Panc1 (cell line): ENCODE measurements around the gene HP. TPM values are rescaled to one million over a fixed set of nuclear protein-coding genes. Genes with fewer than 3 reads are reported as not detected.

Experiments used
- ATAC-seq: fragments of 200-7000 bp; cut with Tn5 transposase; 2 replicates; pipeline ENCODE4 v1.9.1; 2020; ENCODE audit warnings: mild to moderate bottlenecking, moderate library complexity
- BruUV-seq: library from RNA; stranded (reverse); fragments of 400-500 nt; replicated peaks from 2 replicates; lab custom pipeline; 2021; lab: Mats Ljungman, UMichigan
- CTCF ChIA-PET: fragments of 300-600 bp; sonication (Branson Sonifier 250); formaldehyde crosslinking; loops from one replicate; lab custom pipeline; 2022; ENCODE audit warnings: antibody characterized with exemption; lab: Charles Lee
- POLR2A ChIA-PET: fragments of 300-600 bp; sonication (Branson Sonifier 250); formaldehyde crosslinking; loops from one replicate; lab custom pipeline; 2022; ENCODE audit warnings: antibody characterized with exemption; lab: Charles Lee
- DNase-seq: peaks from one replicate; pipeline ENCODE4 v3.0.0-alpha.2; 2010; ENCODE audit warnings: low read depth, low spot score
- H3K27ac ChIP-seq: 2 replicates; pipeline ENCODE4 v1.5.1; 2011; ENCODE audit warnings: mild to moderate bottlenecking, low read length, inconsistent platforms
- H3K27me3 ChIP-seq: fragments of 200-500 bp; sonication (Bioruptor generic); 2 replicates; pipeline ENCODE4 v1.6.0; 2014; ENCODE audit warnings: low read length, inconsistent platforms; ENCODE audit not compliant: control insufficient read depth, insufficient read depth
- H3K36me3 ChIP-seq: fragments of 200-500 bp; sonication (Bioruptor generic); 2 replicates; pipeline ENCODE4 v1.5.1; 2014; ENCODE audit warnings: inconsistent platforms, mild to moderate bottlenecking, low read length, moderate library complexity; ENCODE audit not compliant: control insufficient read depth, insufficient read depth
- H3K4me1 ChIP-seq: 2 replicates; pipeline ENCODE4 v1.5.1; 2011; ENCODE audit warnings: inconsistent platforms, mild to moderate bottlenecking, low read length, moderate library complexity; ENCODE audit not compliant: control insufficient read depth, insufficient read depth
- H3K4me3 ChIP-seq, 2 experiments: 2 replicates each; pipeline ENCODE4 v1.5.1; 2011 to 2012; ENCODE audit warnings: low read depth in 2 of 2, low read length in 2 of 2, mild to moderate bottlenecking in 2 of 2, inconsistent platforms in 1 of 2, moderate library complexity in 1 of 2
- H3K9me3 ChIP-seq: fragments of 200-500 bp; sonication (Bioruptor generic); 2 replicates; pipeline ENCODE4 v1.5.1; 2014; ENCODE audit warnings: low read depth, mild to moderate bottlenecking, inconsistent platforms, low read length, moderate library complexity; ENCODE audit not compliant: control insufficient read depth, insufficient read depth
- POLR2AphosphoS5 ChIP-seq: IDR thresholded peaks from 2 replicates; pipeline ENCODE4 v1.6.1; 2012; ENCODE audit warnings: mild to moderate bottlenecking, low read depth, low read length, moderate library complexity
- SIN3A ChIP-seq: IDR thresholded peaks from 2 replicates; pipeline ENCODE4 v1.6.1; 2012; ENCODE audit warnings: low read depth, mild to moderate bottlenecking, low read length, moderate library complexity, borderline replicate concordance; ENCODE audit not compliant: insufficient read depth
- TCF7L2 ChIP-seq: IDR thresholded peaks from 2 replicates; pipeline ENCODE4 v1.6.1; 2011; ENCODE audit warnings: mild to moderate bottlenecking, low read depth, low read length, inconsistent platforms
- in situ Hi-C: cut with HindIII; loops from 2 replicates; pipeline ENCODE4 v1.10.0; 2016; ENCODE audit warnings: low sequenced_read_pairs, low pct_unique_long_range_greater_than_20kb
- intact Hi-C: fragments of 100-400 bp; cut with micrococcal nuclease; formaldehyde crosslinking; loops from one replicate; pipeline ENCODE4 v1.10.0; 2022; ENCODE audit not compliant: unreplicated experiment
- total RNA-seq: library from RNA; stranded (reverse); gene quantifications from one replicate; pipeline ENCODE4 v1.2.1, GENCODE V29; 2021; ENCODE audit not compliant: unreplicated experiment
- TF ChIP-seq, protein P1 (sequence below), 2 experiments: IDR thresholded peaks; 2 replicates each; pipeline ENCODE4 v1.6.1; 2011 to 2012; ENCODE audit warnings: low read depth in 2 of 2, control low read depth in 1 of 2, low read length in 1 of 2, mild to moderate bottlenecking in 1 of 2, moderate library complexity in 1 of 2; ENCODE audit not compliant: insufficient read depth in 1 of 2
- TF ChIP-seq, protein P2 (sequence below): fragments of 450-650 bp; IDR thresholded peaks from 2 replicates; pipeline ENCODE4 v1.5.1; 2017; ENCODE audit warnings: mild to moderate bottlenecking

The HP gene
- total RNA-seq, 1 experiment from 2014 or later, result 7.0 TPM

DNA sequence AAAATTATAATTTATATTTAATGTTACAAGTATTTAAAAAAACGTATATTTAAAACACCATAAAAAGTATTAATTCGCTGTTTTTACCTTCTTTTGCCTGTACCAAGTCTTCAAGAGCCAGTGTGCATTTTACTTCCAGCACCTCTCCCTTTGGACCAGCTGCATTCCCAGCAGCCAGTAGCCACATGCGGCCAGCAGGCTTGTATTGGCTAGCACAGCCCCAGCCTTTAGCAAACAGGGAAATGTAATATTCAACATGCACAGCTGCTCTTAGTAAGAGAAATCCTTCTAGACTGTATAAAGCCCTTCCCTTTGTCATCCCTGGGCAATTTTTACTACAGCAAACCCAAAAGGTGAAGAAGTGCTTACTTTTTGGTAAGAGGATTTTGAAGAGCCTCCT lies 39.2 kb upstream of the HP start:
- DNase-seq, result no peak
- Histone ChIP-seq H3K4me3 (no peak overlapping the region), H3K9me3 (no peaks in the 10 kb centered on the region), H3K4me1 (no peaks in the 10 kb centered on the region), H3K27ac (no peak overlapping the region), H3K27me3 (no peaks in the 10 kb centered on the region), H3K36me3 (no peaks in the 10 kb centered on the region)
- in situ Hi-C loops, result no loop called here
- TF ChIP-seq TCF7L2 (no peak), POLR2AphosphoS5 (no peak), SIN3A (no peak)
- TF ChIP-seq, protein P1, sequence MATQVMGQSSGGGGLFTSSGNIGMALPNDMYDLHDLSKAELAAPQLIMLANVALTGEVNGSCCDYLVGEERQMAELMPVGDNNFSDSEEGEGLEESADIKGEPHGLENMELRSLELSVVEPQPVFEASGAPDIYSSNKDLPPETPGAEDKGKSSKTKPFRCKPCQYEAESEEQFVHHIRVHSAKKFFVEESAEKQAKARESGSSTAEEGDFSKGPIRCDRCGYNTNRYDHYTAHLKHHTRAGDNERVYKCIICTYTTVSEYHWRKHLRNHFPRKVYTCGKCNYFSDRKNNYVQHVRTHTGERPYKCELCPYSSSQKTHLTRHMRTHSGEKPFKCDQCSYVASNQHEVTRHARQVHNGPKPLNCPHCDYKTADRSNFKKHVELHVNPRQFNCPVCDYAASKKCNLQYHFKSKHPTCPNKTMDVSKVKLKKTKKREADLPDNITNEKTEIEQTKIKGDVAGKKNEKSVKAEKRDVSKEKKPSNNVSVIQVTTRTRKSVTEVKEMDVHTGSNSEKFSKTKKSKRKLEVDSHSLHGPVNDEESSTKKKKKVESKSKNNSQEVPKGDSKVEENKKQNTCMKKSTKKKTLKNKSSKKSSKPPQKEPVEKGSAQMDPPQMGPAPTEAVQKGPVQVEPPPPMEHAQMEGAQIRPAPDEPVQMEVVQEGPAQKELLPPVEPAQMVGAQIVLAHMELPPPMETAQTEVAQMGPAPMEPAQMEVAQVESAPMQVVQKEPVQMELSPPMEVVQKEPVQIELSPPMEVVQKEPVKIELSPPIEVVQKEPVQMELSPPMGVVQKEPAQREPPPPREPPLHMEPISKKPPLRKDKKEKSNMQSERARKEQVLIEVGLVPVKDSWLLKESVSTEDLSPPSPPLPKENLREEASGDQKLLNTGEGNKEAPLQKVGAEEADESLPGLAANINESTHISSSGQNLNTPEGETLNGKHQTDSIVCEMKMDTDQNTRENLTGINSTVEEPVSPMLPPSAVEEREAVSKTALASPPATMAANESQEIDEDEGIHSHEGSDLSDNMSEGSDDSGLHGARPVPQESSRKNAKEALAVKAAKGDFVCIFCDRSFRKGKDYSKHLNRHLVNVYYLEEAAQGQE (IDR thresholded peaks at IDR 0.05; ENCODE audit: insufficient read depth in 1 of 2, low read depth in 2 of 2, low read length in 1 of 2), result no peak
- TF ChIP-seq, protein P2, sequence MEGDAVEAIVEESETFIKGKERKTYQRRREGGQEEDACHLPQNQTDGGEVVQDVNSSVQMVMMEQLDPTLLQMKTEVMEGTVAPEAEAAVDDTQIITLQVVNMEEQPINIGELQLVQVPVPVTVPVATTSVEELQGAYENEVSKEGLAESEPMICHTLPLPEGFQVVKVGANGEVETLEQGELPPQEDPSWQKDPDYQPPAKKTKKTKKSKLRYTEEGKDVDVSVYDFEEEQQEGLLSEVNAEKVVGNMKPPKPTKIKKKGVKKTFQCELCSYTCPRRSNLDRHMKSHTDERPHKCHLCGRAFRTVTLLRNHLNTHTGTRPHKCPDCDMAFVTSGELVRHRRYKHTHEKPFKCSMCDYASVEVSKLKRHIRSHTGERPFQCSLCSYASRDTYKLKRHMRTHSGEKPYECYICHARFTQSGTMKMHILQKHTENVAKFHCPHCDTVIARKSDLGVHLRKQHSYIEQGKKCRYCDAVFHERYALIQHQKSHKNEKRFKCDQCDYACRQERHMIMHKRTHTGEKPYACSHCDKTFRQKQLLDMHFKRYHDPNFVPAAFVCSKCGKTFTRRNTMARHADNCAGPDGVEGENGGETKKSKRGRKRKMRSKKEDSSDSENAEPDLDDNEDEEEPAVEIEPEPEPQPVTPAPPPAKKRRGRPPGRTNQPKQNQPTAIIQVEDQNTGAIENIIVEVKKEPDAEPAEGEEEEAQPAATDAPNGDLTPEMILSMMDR, result no peak
- no peak for ATAC-seq
- ChIA-PET CTCF (interaction anchor here (0.7 kb wide), 1 partner anchor 146 kb away, joined by 3 read pairs; no protein-coding TSS in a partner anchor), POLR2A (no interaction called here)
- BruUV-seq, result no TSS peak
- intact Hi-C loops, result no loop called here

DNA sequence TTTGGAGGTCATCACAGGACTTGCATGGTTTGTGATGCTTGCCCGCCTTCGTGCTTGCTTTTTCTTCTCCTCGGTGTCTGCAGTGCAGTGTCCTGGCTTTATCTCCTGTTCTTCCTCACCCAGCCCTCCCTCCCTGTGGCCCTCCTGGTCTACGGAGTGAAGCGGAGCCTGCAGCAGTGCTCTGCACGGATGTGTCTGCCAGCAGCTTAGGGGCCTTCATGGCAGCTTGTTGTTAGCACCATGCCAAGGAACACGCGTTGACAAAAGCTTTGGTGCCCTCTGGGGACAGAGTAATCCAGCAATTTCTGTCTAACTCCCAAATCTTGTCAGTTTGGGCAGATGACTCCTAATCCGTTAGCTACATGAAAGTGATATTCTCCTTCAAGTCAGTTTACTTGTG lies 35.8 kb upstream of the HP start:
- CTCF ChIA-PET, result no interaction called here
- no peak for TF ChIP-seq TCF7L2
- TF ChIP-seq, protein P1 (IDR thresholded peaks at IDR 0.05; ENCODE audit: insufficient read depth in 1 of 2, low read depth in 2 of 2, low read length in 1 of 2), result no peak
- TF ChIP-seq SIN3A, result no peak
- in situ Hi-C loops, result no loop called here
- no peak for ATAC-seq
- Histone ChIP-seq H3K27ac (no peak overlapping the region), H3K9me3 (no peaks in the 10 kb centered on the region), H3K4me3 (no peak overlapping the region), H3K4me1 (no peaks in the 10 kb centered on the region), H3K27me3 (no peaks in the 10 kb centered on the region), H3K36me3 (no peaks in the 10 kb centered on the region)
- intact Hi-C loops, result no loop called here
- DNase-seq, result no peak
- POLR2A ChIA-PET, result no interaction called here
- no TSS peak for BruUV-seq
